ENCODE results near the gene DYNLT4. TPM values are rescaled to one million over a fixed set of nuclear protein-coding genes. Genes with fewer than 3 reads are reported as not detected.

Gene DYNLT4
- total RNA-seq, 1 experiment from 2014 or later = 0.66 TPM

- Mint-ChIP-seq H3K4me1 (ENCODE audit: low read depth, unreplicated experiment) (peaks cover 34% of the 10 kb centered on the region), H3K27me3 (ENCODE audit: unreplicated experiment) (no peaks in the 10 kb centered on the region), H3K27ac (ENCODE audit: unreplicated experiment) (peak overlapping the region; percentile 74), H3K36me3 (ENCODE audit: insufficient read depth, unreplicated experiment) (peaks cover 77% of the 10 kb centered on the region), H3K9me3 (ENCODE audit: low read depth, unreplicated experiment) (no peaks in the 10 kb centered on the region), H3K4me3 (ENCODE audit: low read depth, unreplicated experiment) (peak overlapping the region; percentile 77)
- intact Hi-C loops (cut with micrococcal nuclease; ENCODE audit: unreplicated experiment) = no loop called here
- no peak for DNase-seq
- TF ChIP-seq CTCF (IDR thresholded peaks at IDR 0.05; ENCODE audit: unreplicated experiment) = no peak
- BruUV-seq (replicated peaks) = no TSS peak
- CTCF ChIA-PET = no interaction called here
Measured at GRCh38 chr1:44802306-44803061, 4.7 kb downstream of the DYNLT4 start.

- Mint-ChIP-seq H3K9me3 (ENCODE audit: low read depth, unreplicated experiment) (no peaks in the 10 kb centered on the region), H3K27me3 (ENCODE audit: unreplicated experiment) (no peaks in the 10 kb centered on the region), H3K36me3 (ENCODE audit: insufficient read depth, unreplicated experiment) (peaks cover 69% of the 10 kb centered on the region), H3K4me3 (ENCODE audit: low read depth, unreplicated experiment) (peak overlapping the region; percentile 77), H3K4me1 (ENCODE audit: low read depth, unreplicated experiment) (peaks cover 26% of the 10 kb centered on the region), H3K27ac (ENCODE audit: unreplicated experiment) (peak overlapping the region; percentile 74)
- CTCF ChIA-PET = no interaction called here
- DNase-seq = no peak
- no peak for TF ChIP-seq CTCF (IDR thresholded peaks at IDR 0.05; ENCODE audit: unreplicated experiment)
- intact Hi-C loops (cut with micrococcal nuclease; ENCODE audit: unreplicated experiment) = no loop called here
- BruUV-seq (replicated peaks) = no TSS peak
Measured at GRCh38 chr1:44801491-44802305, 5.5 kb downstream of the DYNLT4 start.

- DNase-seq = peak; percentile 98
- CTCF ChIA-PET = interaction anchor here (0.6 to 1.6 kb wide), 10 partner anchors 9 to 211 kb away, joined by 3 to 10 read pairs (median 4); partner anchors contain the start of genes BTBD19, HECTD3, PTCH2 and RPS8
- Mint-ChIP-seq H3K27ac (ENCODE audit: unreplicated experiment) (peak within 1 kb of the TSS; percentile 85), H3K4me3 (ENCODE audit: low read depth, unreplicated experiment) (peak within 1 kb of the TSS; percentile 77), H3K27me3 (ENCODE audit: unreplicated experiment) (no peaks in the 10 kb centered on the region), H3K36me3 (ENCODE audit: insufficient read depth, unreplicated experiment) (peaks cover 57% of the 10 kb centered on the region), H3K9me3 (ENCODE audit: low read depth, unreplicated experiment) (no peaks in the 10 kb centered on the region), H3K4me1 (ENCODE audit: low read depth, unreplicated experiment) (peaks cover 25% of the 10 kb centered on the region)
- TF ChIP-seq CTCF (IDR thresholded peaks at IDR 0.05; ENCODE audit: unreplicated experiment) = peak; percentile 78
- no TSS peak for BruUV-seq (replicated peaks)
- intact Hi-C loops (cut with micrococcal nuclease; ENCODE audit: unreplicated experiment) = no loop called here
Measured at GRCh38 chr1:44799770-44800584, 7.2 kb downstream of the DYNLT4 start, which contains the start of gene PLK3. Gene PLK3 (plus strand): TSS chr1:44800377. CDS start chr1:44800464, 87 bp downstream.
